Measurements from ENCODE around the gene HNRNPA3.

Gene HNRNPA3

GRCh38 chr2:177231270-177231669 lies 18.7 kb downstream of the HNRNPA3 start:
- H3K4me1 ChIP-seq (ENCODE audit: insufficient read depth, low read length) = no peaks in the 10 kb centered on the region
- no peak overlapping the region for H3K4me3 ChIP-seq (ENCODE audit: low read length)
- H3K9me3 ChIP-seq (ENCODE audit: low read length) = no peaks in the 10 kb centered on the region
- peaks cover 45% of the 10 kb centered on the region for H3K36me3 ChIP-seq (ENCODE audit: insufficient read depth, low read length)
- H3K27me3 ChIP-seq (ENCODE audit: insufficient read depth, low read length) = no peaks in the 10 kb centered on the region
- H2AFZ ChIP-seq (ENCODE audit: low read depth, low read length) = no peak overlapping the region

- Histone ChIP-seq H3K4me1 (ENCODE audit: insufficient read depth, low read length) (no peaks in the 10 kb centered on the region), H3K9me3 (ENCODE audit: low read length) (no peaks in the 10 kb centered on the region), H3K4me3 (ENCODE audit: low read length) (no peak overlapping the region), H3K27me3 (ENCODE audit: insufficient read depth, low read length) (no peaks in the 10 kb centered on the region), H3K36me3 (ENCODE audit: insufficient read depth, low read length) (peaks cover 45% of the 10 kb centered on the region), H2AFZ (ENCODE audit: low read depth, low read length) (no peak overlapping the region)
These were observed 19.6 kb downstream of the HNRNPA3 start for GRCh38 chr2:177232098-177232704.

GRCh38 chr2:177234267-177234666 lies 21.7 kb downstream of the HNRNPA3 start:
- Histone ChIP-seq H3K9me3 (ENCODE audit: low read length) (no peaks in the 10 kb centered on the region), H3K4me3 (ENCODE audit: low read length) (no peak overlapping the region), H3K4me1 (ENCODE audit: insufficient read depth, low read length) (no peaks in the 10 kb centered on the region), H3K27me3 (ENCODE audit: insufficient read depth, low read length) (no peaks in the 10 kb centered on the region), H2AFZ (ENCODE audit: low read depth, low read length) (no peak overlapping the region), H3K36me3 (ENCODE audit: insufficient read depth, low read length) (peaks cover 41% of the 10 kb centered on the region)

DNA sequence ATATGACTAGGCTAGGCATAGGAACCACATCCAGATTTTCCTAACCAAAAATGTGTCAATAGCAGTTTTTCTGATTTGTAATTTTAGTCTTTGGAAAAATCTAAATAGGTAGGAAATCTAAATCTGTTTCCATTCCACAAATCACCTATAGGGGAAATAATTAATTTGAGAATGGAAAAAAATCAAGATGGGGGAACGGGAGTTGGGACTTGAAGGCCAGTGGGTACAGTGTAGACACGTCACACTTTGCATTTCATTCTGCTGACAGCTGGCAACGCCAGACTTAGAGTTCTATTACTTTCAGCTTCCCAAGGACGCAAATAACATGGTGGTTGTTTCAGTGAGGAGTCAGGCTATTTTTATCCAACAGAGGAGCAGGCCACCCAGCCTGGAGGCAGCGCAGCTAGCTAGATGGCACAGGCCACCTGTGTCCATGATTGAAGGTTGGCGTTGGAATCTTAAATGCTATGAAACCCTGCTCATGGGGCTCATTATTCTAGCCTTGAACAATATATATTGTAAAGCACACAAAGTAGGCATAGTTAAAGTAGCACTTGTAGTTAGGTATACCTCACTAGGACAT lies 23.4 kb downstream of the HNRNPA3 start:
- no peaks in the 10 kb centered on the region for H3K4me1 ChIP-seq (ENCODE audit: insufficient read depth, low read length)
- no peaks in the 10 kb centered on the region for H3K9me3 ChIP-seq (ENCODE audit: low read length)
- H3K27me3 ChIP-seq (ENCODE audit: insufficient read depth, low read length) = no peaks in the 10 kb centered on the region
- H3K36me3 ChIP-seq (ENCODE audit: insufficient read depth, low read length) = peaks cover 29% of the 10 kb centered on the region
- H3K4me3 ChIP-seq (ENCODE audit: low read length) = no peak overlapping the region
- no peak overlapping the region for H2AFZ ChIP-seq (ENCODE audit: low read depth, low read length)

- Histone ChIP-seq H3K36me3 (ENCODE audit: insufficient read depth, low read length) (peaks cover 9% of the 10 kb centered on the region), H3K27me3 (ENCODE audit: insufficient read depth, low read length) (no peaks in the 10 kb centered on the region), H3K4me1 (ENCODE audit: insufficient read depth, low read length) (peaks cover 12% of the 10 kb centered on the region), H3K4me3 (ENCODE audit: low read length) (no peak overlapping the region), H3K9me3 (ENCODE audit: low read length) (no peaks in the 10 kb centered on the region), H2AFZ (ENCODE audit: low read depth, low read length) (no peak overlapping the region)
These were observed 25.3 kb downstream of the HNRNPA3 start for GRCh38 chr2:177237932-177238331.

GRCh38 chr2:177239053-177239452 lies 26.5 kb downstream of the HNRNPA3 start:
- Histone ChIP-seq H3K4me1 (ENCODE audit: insufficient read depth, low read length) (peaks cover 15% of the 10 kb centered on the region), H3K36me3 (ENCODE audit: insufficient read depth, low read length) (no peaks in the 10 kb centered on the region), H3K9me3 (ENCODE audit: low read length) (peaks cover 1% of the 10 kb centered on the region), H2AFZ (ENCODE audit: low read depth, low read length) (no peak overlapping the region), H3K27me3 (ENCODE audit: insufficient read depth, low read length) (no peaks in the 10 kb centered on the region), H3K4me3 (ENCODE audit: low read length) (no peak overlapping the region)

DNA sequence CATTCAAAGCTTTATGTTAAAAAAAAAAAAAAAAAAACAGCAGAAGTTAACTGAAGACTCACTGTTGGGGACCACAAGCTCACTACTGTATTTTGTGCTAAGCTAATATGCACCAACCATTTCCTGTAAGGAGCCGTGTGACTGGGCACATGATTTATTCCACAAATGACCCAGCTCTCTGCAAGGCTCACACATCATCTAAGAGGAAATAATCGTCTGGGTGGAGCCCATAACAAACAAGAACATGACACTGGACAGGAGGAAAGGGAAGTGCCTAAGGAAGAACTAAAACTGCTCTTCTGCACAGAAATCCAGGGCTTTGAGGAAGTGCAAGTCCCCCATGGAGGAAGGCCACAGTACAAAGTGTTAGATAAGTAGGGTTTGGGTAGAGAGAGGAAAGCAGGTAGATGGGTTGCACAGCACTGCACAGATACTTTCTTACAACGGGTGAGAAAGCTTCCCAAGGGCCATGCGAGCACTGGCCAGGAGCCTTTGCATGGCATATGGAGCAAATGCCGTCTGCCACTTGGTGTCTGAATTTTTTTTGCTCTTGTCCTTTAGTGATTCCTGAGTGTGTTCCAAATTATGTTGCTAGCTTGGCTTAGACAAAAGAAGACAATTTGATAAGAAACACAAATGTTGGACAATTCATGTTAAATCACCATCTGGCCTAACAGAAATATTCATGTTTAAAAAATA lies 27.5 kb downstream of the HNRNPA3 start:
- Histone ChIP-seq H3K36me3 (ENCODE audit: insufficient read depth, low read length) (no peaks in the 10 kb centered on the region), H3K4me3 (ENCODE audit: low read length) (no peak overlapping the region), H3K9me3 (ENCODE audit: low read length) (peaks cover 1% of the 10 kb centered on the region), H2AFZ (ENCODE audit: low read depth, low read length) (no peak overlapping the region), H3K27me3 (ENCODE audit: insufficient read depth, low read length) (no peaks in the 10 kb centered on the region), H3K4me1 (ENCODE audit: insufficient read depth, low read length) (peaks cover 15% of the 10 kb centered on the region)

- H2AFZ ChIP-seq (ENCODE audit: low read depth, low read length) = no peak overlapping the region
- H3K4me1 ChIP-seq (ENCODE audit: insufficient read depth, low read length) = peaks cover 15% of the 10 kb centered on the region
- peaks cover 1% of the 10 kb centered on the region for H3K9me3 ChIP-seq (ENCODE audit: low read length)
- H3K4me3 ChIP-seq (ENCODE audit: low read length) = no peak overlapping the region
- H3K27me3 ChIP-seq (ENCODE audit: insufficient read depth, low read length) = no peaks in the 10 kb centered on the region
- no peaks in the 10 kb centered on the region for H3K36me3 ChIP-seq (ENCODE audit: insufficient read depth, low read length)
These were observed 29.1 kb downstream of the HNRNPA3 start for GRCh38 chr2:177241711-177242120.

DNA sequence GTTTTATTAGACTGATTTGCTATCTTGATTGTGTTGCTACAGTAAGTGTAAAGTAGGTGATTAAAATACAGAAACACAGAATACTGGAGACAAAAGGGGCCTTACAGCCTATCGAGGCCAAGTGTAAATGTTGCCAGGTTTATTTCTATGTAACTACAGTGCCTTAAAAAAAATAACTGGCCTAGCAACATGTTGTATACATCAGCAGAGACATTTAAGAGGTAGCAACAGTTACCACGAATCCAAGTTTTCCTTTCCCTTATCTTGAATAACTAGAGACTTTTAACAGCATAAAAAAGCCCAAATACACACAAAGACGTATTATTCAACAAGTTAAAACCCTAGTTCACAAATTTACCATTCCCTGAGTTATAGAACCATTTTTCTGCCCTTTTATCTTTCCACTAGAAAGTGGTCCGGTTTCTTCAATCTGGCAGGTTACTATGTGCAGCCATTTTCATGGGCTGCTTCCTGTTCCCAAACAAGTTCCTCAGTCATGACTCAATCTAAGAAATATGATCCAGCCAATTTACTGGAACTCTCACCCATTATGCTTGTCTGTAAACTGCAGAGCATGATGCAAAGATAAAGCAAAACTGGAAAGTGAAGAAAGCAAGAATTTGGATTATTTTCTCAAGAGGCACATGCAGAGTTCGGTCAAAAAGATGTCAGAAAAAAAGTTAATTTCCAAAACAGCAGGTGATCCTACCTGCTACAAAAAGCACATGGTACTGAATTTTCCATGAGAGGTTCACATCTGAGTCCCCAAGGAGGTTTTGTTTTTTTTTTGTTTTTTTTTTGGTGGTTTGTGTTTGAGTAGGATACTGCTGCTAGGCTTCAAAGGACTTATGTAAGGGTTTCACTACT lies 29.8 kb downstream of the HNRNPA3 start:
- Histone ChIP-seq H3K27me3 (ENCODE audit: insufficient read depth, low read length) (no peaks in the 10 kb centered on the region), H2AFZ (ENCODE audit: low read depth, low read length) (no peak overlapping the region), H3K36me3 (ENCODE audit: insufficient read depth, low read length) (no peaks in the 10 kb centered on the region), H3K9me3 (ENCODE audit: low read length) (peaks cover 1% of the 10 kb centered on the region), H3K4me3 (ENCODE audit: low read length) (no peak overlapping the region), H3K4me1 (ENCODE audit: insufficient read depth, low read length) (peaks cover 15% of the 10 kb centered on the region)

DNA sequence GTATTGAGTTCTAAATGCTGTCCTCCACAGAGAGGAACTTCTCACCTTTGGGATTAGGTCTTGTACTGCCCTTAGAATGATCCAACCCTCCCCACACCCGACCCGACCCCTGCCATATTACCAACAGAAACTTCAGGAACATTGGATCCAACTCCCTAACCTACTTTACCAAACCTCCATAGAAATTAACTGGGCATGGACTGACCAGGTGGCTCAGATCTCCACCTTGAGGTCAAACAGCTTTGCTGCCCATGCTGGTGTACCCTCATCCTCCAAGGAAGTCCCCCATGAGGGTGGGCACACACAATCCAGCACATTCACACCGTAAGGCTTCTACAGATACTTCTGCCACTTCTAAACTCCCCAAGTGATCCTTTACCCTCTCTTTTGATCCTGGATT lies 30.5 kb downstream of the HNRNPA3 start:
- Histone ChIP-seq H3K4me1 (ENCODE audit: insufficient read depth, low read length) (peaks cover 15% of the 10 kb centered on the region), H3K27me3 (ENCODE audit: insufficient read depth, low read length) (no peaks in the 10 kb centered on the region), H3K4me3 (ENCODE audit: low read length) (no peak overlapping the region), H3K36me3 (ENCODE audit: insufficient read depth, low read length) (no peaks in the 10 kb centered on the region), H3K9me3 (ENCODE audit: low read length) (peaks cover 1% of the 10 kb centered on the region), H2AFZ (ENCODE audit: low read depth, low read length) (no peak overlapping the region)

DNA sequence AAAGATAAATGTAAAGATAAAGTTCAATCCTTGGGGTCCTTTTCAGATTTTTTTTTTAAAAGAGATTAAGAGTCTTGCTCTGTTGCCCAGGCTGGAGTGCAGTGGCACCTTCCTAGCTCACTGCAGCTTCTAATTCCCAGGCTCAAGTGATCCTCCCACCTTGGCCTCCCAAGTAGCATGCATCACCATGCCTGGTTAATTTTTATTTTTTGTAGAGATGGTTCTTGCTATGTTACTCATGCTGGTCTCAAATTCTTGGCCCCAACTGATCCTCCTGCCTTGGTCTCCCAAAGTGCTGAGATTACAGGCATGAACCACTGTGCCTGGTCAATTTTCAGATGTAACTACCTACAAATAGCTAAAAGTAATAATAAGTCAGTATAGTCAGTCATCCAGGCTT lies 30.9 kb downstream of the HNRNPA3 start:
- H3K27me3 ChIP-seq (ENCODE audit: insufficient read depth, low read length) = no peaks in the 10 kb centered on the region
- H3K4me1 ChIP-seq (ENCODE audit: insufficient read depth, low read length) = peaks cover 15% of the 10 kb centered on the region
- H3K36me3 ChIP-seq (ENCODE audit: insufficient read depth, low read length) = no peaks in the 10 kb centered on the region
- H2AFZ ChIP-seq (ENCODE audit: low read depth, low read length) = no peak overlapping the region
- peaks cover 1% of the 10 kb centered on the region for H3K9me3 ChIP-seq (ENCODE audit: low read length)
- no peak overlapping the region for H3K4me3 ChIP-seq (ENCODE audit: low read length)

DNA sequence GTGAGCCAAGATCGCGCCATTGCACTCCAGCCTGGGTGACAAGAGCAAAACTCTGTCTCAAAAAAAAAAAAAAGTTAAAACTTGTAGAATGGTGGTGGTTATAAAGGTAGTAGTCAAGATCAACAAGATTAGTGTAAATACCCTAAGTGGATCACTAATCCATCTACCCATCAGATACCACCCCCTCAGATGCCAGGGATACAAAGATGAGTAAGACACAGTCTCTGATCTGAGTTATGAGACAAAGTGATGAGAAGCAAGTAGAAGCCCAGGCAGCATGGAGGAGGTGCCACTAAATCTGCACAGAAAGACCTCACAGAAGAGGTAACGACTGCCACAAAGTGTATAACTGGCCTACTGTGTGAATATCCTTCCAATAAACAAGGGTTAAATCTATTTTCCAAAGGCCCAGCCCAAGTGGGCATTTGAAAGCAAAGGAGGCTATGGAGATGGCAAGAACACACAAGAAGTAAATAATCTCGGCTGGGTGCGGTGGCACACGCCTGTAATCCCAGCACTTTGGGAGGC lies 31.7 kb downstream of the HNRNPA3 start:
- Histone ChIP-seq H3K36me3 (ENCODE audit: insufficient read depth, low read length) (no peaks in the 10 kb centered on the region), H3K27me3 (ENCODE audit: insufficient read depth, low read length) (no peaks in the 10 kb centered on the region), H3K4me3 (ENCODE audit: low read length) (no peak overlapping the region), H3K4me1 (ENCODE audit: insufficient read depth, low read length) (peaks cover 15% of the 10 kb centered on the region), H3K9me3 (ENCODE audit: low read length) (peaks cover 1% of the 10 kb centered on the region), H2AFZ (ENCODE audit: low read depth, low read length) (no peak overlapping the region)

DNA sequence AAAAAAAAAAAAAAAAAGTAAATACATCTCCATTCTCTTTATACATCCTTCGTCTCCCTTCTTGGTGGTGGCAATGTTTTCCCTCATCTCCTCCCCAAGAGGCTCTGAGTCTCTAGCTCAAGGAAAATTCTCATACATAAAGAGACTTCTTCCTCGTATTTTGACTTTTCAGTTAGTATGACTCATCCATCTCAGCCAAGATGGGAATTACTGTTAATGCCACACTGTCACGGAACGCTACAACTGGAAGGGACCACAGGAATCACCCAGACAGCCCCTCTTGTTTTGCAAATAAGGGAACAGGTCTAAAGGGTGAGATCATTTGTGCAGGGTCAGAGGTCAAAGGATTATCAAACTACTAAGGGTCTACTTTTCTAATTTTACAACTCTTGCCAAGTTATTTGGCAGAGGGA lies 32.4 kb downstream of the HNRNPA3 start:
- H3K4me3 ChIP-seq (ENCODE audit: low read length) = no peak overlapping the region
- no peaks in the 10 kb centered on the region for H3K36me3 ChIP-seq (ENCODE audit: insufficient read depth, low read length)
- H2AFZ ChIP-seq (ENCODE audit: low read depth, low read length) = no peak overlapping the region
- H3K4me1 ChIP-seq (ENCODE audit: insufficient read depth, low read length) = peaks cover 15% of the 10 kb centered on the region
- H3K27me3 ChIP-seq (ENCODE audit: insufficient read depth, low read length) = no peaks in the 10 kb centered on the region
- peaks cover 1% of the 10 kb centered on the region for H3K9me3 ChIP-seq (ENCODE audit: low read length)
